SKM-1 treated with dmso at 0.1 percent for 144 hours (cell line): Measurements from ENCODE around the gene SGMS1.

Experiments
- DNase-seq: peaks from one replicate; lab custom pipeline; 2025; ENCODE audit not compliant: unreplicated experiment; lab: John Stamatoyannopoulos, UW

Gene SGMS1

GRCh38 chr10:50404021-50404773, 219.6 kb downstream of the SGMS1 start:
- no peak for DNase-seq

- DNase-seq, result no peak
Observed at GRCh38 chr10:50403074-50403473, 220.7 kb downstream of the SGMS1 start.

- no peak for DNase-seq
Observed at GRCh38 chr10:50402466-50402865, 221.3 kb downstream of the SGMS1 start.

GRCh38 chr10:50400694-50401093, 223.1 kb downstream of the SGMS1 start:
- DNase-seq, result no peak

- DNase-seq, result no peak
Observed at GRCh38 chr10:50398823-50399222, 224.9 kb downstream of the SGMS1 start.

GRCh38 chr10:50398381-50398780, 225.4 kb downstream of the SGMS1 start:
- DNase-seq, result no peak

GRCh38 chr10:50397312-50398140, 226.2 kb downstream of the SGMS1 start:
- no peak for DNase-seq

- DNase-seq, result no peak
Observed at GRCh38 chr10:50396491-50397311, 227.1 kb downstream of the SGMS1 start.

- DNase-seq, result no peak
Observed at GRCh38 chr10:50395851-50396250, 227.9 kb downstream of the SGMS1 start.

- no peak for DNase-seq
Observed at GRCh38 chr10:50395271-50395670, 228.5 kb downstream of the SGMS1 start.

- DNase-seq, result no peak
Observed at GRCh38 chr10:50394832-50395231, 228.9 kb downstream of the SGMS1 start.

- no peak for DNase-seq
Observed at GRCh38 chr10:50393784-50394467, 229.8 kb downstream of the SGMS1 start.

- no peak for DNase-seq
Observed at GRCh38 chr10:50392966-50393718, 230.6 kb downstream of the SGMS1 start.

- DNase-seq, result no peak
Observed at GRCh38 chr10:50392426-50392825, 231.3 kb downstream of the SGMS1 start.

GRCh38 chr10:50390302-50390701, 233.5 kb downstream of the SGMS1 start:
- DNase-seq, result no peak

- no peak for DNase-seq
Observed at GRCh38 chr10:50388181-50388580, 235.6 kb downstream of the SGMS1 start.

GRCh38 chr10:50387732-50388073, 236.1 kb downstream of the SGMS1 start:
- DNase-seq, result no peak

GRCh38 chr10:50387007-50387731, 236.6 kb downstream of the SGMS1 start:
- DNase-seq, result no peak

- DNase-seq, result no peak
Observed at GRCh38 chr10:50385624-50386023, 238.1 kb downstream of the SGMS1 start.

GRCh38 chr10:50384898-50385297, 238.9 kb downstream of the SGMS1 start:
- no peak for DNase-seq
